CD4-positive, alpha-beta T cell treated with Interleukin-17A for 1 hour (primary cell): Measurements from ENCODE around the gene SLC13A1.
"Not testable (repeated sequence)": the region's sequence is repeated elsewhere in the genome, so short reads cannot be mapped to it uniquely, and the experiment has no call there.

Experiments used
- DNase-seq: peaks from one replicate; pipeline ENCODE4 v3.0.0-alpha.2; 2020

SLC13A1 gene

DNA sequence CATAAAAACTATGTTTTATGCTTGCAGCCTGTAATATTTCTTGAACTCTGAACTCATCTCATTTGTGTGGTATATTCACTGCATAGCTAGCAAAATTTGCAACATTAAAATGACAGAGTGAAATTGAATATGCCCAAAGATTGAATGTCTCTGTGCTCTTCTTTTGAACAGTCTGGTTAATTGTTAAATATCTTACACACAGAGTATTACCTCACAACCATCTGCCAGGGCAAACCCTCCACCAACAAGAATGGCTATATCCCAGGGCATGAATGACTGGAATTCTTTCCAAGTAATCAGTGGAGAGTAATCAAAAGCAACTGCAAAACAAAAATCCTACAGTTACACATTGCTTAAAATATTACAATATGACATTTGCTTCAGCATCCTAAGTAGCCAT is 76.9 kb downstream of the SLC13A1 start:
- DNase-seq, result no peak

- DNase-seq, result no peak
Observed at GRCh38 chr7:123120286-123120685, 79.5 kb downstream of the SLC13A1 start.

GRCh38 chr7:123115331-123115730 is 84.4 kb downstream of the SLC13A1 start:
- DNase-seq, result no peak

- DNase-seq, result no peak
Observed at GRCh38 chr7:123114288-123114687, 85.5 kb downstream of the SLC13A1 start.

GRCh38 chr7:123112833-123113232 is 86.9 kb downstream of the SLC13A1 start:
- no peak for DNase-seq

GRCh38 chr7:123099712-123100111 is 100.1 kb downstream of the SLC13A1 start:
- DNase-seq, result no peak

DNA sequence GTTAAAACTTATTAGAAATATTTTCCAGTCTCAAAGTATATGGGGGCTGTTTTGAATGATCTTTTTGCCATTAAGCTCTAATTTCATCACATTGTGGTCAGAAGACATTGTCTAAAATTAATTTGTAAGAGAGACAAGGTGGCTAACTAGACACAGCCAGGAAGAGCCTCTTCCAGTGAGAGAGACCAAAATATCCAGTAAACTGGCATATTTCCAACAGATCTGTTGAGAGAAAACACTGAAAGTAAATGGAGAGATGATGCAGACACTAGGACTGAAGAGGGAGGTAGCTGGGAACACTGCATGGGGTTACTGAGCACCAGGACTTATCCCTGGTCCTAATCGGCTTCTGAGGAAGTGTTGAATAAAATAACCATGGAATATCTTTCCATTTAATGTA is 102.8 kb downstream of the SLC13A1 start:
- DNase-seq, result no peak

GRCh38 chr7:123096434-123096833 is 103.3 kb downstream of the SLC13A1 start:
- no peak for DNase-seq

DNA sequence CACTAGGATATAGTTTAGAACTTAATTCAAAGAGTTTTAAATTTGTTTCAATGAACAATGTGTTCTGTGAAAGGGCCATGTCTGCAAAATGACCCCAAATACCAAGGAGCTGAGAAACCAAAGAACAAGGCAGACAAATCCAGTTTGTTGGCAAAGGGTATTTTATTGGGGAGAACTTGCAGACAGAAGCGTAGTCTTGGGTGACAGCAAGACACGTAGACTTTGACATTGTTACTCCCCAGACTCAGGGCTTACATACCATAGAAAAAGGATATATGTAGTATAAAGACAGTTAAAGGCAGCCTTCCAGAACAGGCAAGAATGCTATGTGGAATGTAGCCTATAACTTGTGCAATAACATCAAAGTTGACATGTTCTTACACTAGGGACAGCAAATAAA is 109.3 kb downstream of the SLC13A1 start:
- DNase-seq, result no peak

DNA sequence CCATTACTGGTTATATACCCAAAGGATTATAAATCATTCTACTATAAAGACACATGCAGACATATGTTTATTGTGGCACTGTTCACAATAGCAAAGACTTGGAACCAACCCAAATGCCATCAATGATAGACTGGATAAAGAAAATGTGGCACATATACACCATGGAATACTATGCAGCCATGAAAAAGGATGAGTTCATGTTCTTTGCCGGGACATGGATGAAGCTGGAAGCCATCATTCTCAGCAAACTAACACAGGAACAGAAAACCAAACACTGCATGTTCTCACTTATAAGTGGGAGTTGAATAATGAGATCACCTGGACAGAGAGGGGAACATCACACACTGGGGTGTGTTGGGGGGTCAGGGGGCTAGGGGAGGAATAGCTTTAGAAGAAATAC is 112.9 kb downstream of the SLC13A1 start:
- not testable (repeated sequence) for DNase-seq

DNA sequence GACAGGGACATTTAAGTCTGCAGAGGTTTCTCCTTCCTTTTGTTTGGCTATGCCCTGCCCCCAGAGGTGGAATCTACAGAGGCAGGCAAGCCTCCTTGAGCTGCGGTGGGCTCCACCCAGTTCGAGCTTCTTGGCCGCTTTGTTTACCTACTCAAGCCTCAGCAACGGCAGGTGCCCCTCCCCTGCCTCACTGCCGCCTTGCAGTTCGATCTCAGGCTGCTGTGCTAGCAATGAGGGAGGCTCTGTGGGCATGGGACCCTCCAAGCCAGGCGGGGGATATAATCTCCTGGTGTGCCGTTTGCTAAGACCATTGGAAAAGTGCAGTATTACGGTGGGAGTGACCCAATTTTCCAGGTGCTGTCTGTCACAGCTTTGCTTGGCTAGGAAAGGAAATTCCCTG is 114.9 kb downstream of the SLC13A1 start:
- not testable (repeated sequence) for DNase-seq

GRCh38 chr7:123079021-123079420 is 120.7 kb downstream of the SLC13A1 start:
- no peak for DNase-seq

GRCh38 chr7:123075838-123076467 is 123.8 kb downstream of the SLC13A1 start:
- DNase-seq, result no peak

DNA sequence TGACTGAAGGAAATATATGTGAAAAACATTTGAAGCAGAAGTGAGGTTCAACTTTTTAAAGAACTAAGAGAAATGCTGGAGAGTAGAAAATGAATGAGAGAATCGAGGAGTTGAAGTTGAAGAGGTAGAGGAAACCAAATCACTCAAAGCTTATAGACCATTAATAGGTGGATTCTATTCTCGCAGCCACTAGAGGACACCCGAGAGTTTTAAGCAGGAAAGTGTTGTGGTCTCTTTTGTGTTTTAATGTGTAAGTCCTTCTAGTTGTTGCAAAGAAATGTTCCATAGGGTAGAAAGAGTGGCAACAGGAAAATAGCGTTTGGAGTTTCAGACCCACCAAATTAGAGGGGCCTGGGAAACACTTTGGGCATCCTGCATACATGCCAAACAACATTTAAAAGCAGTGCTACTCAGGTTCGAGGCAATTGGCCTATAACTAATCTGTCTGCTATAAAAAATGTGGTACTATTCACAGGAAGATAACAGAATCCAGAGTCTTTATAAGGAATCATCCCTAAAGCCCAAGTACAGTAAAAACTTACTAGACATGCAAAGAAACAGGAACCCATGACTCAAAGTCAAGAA is 129.0 kb downstream of the SLC13A1 start:
- DNase-seq, result no peak

DNA sequence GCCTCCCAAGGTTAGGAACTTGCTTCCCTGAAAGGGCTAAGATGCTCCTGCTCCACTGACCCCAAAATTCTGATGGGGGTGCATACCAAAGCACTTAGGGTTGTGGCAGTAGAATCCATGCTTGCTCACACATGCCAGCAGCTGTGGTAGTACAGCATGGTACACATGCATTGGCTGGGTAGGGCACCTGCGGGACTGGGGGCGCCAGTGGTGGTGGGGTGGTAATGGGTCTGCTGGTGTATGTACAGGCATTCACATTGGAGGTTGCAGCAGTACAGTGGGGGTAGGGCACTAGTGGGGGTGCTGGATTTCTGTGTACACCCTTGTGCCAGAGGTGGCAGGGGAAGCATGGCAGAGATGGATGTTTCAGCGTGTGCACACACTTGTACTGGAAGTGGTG is 132.0 kb downstream of the SLC13A1 start:
- no peak for DNase-seq
